NCI-H1436 treated with DMSO at 0.1 percent for 48 hours (cell line): ENCODE measurements around the gene ZBTB7A.

Experiments used
- DNase-seq: peaks from one replicate; lab custom pipeline; 2025; lab: John Stamatoyannopoulos, UW

Gene ZBTB7A

GRCh38 chr19:4094291-4094690 is 27.6 kb upstream of the ZBTB7A start:
- DNase-seq, result no peak

- no peak for DNase-seq
Observed at GRCh38 chr19:4093643-4094175, 27.0 kb upstream of the ZBTB7A start.

- DNase-seq, result no peak
Observed at GRCh38 chr19:4090356-4091220, 23.9 kb upstream of the ZBTB7A start.

GRCh38 chr19:4089946-4090345 is 23.2 kb upstream of the ZBTB7A start:
- DNase-seq, result no peak

GRCh38 chr19:4089400-4089908 is 22.8 kb upstream of the ZBTB7A start:
- DNase-seq, result no peak

- DNase-seq, result no peak
Observed at GRCh38 chr19:4088975-4089374, 22.3 kb upstream of the ZBTB7A start.

GRCh38 chr19:4087787-4088679 is 21.3 kb upstream of the ZBTB7A start:
- no peak for DNase-seq

GRCh38 chr19:4086411-4086867 is 19.7 kb upstream of the ZBTB7A start:
- no peak for DNase-seq

GRCh38 chr19:4084547-4084877 is 17.8 kb upstream of the ZBTB7A start:
- no peak for DNase-seq

- no peak for DNase-seq
Observed at GRCh38 chr19:4083677-4084546, 17.2 kb upstream of the ZBTB7A start.

GRCh38 chr19:4082172-4082571 is 15.5 kb upstream of the ZBTB7A start:
- DNase-seq, result no peak

GRCh38 chr19:4081441-4082129 is 14.9 kb upstream of the ZBTB7A start:
- no peak for DNase-seq

GRCh38 chr19:4080473-4080872 is 13.8 kb upstream of the ZBTB7A start:
- no peak for DNase-seq

GRCh38 chr19:4077800-4078684 is 11.3 kb upstream of the ZBTB7A start:
- no peak for DNase-seq

- DNase-seq, result no peak
Observed at GRCh38 chr19:4077007-4077374, 10.3 kb upstream of the ZBTB7A start.

GRCh38 chr19:4075373-4075772 is 8.7 kb upstream of the ZBTB7A start:
- DNase-seq, result no peak

GRCh38 chr19:4071610-4072009 is 4.9 kb upstream of the ZBTB7A start:
- DNase-seq, result no peak

GRCh38 chr19:4069331-4069959 is 2.7 kb upstream of the ZBTB7A start:
- no peak for DNase-seq
